H9 (cell line): ENCODE results near the gene ATP8A2. TPM values are rescaled to one million over a fixed set of nuclear protein-coding genes. Genes with fewer than 3 reads are reported as not detected.
"Not testable (repeated sequence)": the region's sequence is repeated elsewhere in the genome, so short reads cannot be mapped to it uniquely, and the experiment has no call there.

Experiments
- DNase-seq: peaks from one replicate; pipeline ENCODE4 v3.0.0-alpha.2; 2017
- H2AFZ ChIP-seq: one replicate; pipeline ENCODE4 v1.6.1; 2013; ENCODE audit warnings: mild to moderate bottlenecking, low read length, control low read depth, moderate library complexity
- H2AK5ac ChIP-seq: 2 replicates; pipeline ENCODE4 v1.6.1; 2013; ENCODE audit warnings: low read length, control low read depth, mixed read lengths; ENCODE audit not compliant: insufficient read length
- H2BK120ac ChIP-seq: one replicate; pipeline ENCODE4 v1.6.1; 2013; ENCODE audit warnings: low read depth, mild to moderate bottlenecking, low read length, control low read depth, inconsistent platforms; ENCODE audit not compliant: poor library complexity, severe bottlenecking
- H2BK12ac ChIP-seq: 2 replicates; pipeline ENCODE4 v1.6.1; 2013; ENCODE audit warnings: low read length, control low read depth, mixed read lengths, low read depth; ENCODE audit not compliant: insufficient read length
- H2BK15ac ChIP-seq: 2 replicates; pipeline ENCODE4 v1.6.1; 2013; ENCODE audit warnings: low read depth, low read length, control low read depth
- H2BK20ac ChIP-seq: one replicate; pipeline ENCODE4 v1.6.1; 2013; ENCODE audit warnings: low read depth, mild to moderate bottlenecking, low read length, control low read depth, inconsistent platforms; ENCODE audit not compliant: poor library complexity, severe bottlenecking
- H2BK5ac ChIP-seq: 2 replicates; pipeline ENCODE4 v1.6.1; 2013; ENCODE audit warnings: low read length, control low read depth, mixed read lengths; ENCODE audit not compliant: insufficient read length
- H3K14ac ChIP-seq: 2 replicates; pipeline ENCODE4 v1.6.1; 2013; ENCODE audit warnings: low read length, control low read depth; ENCODE audit not compliant: insufficient read depth
- H3K18ac ChIP-seq: 2 replicates; pipeline ENCODE4 v1.6.1; 2013; ENCODE audit warnings: low read depth, mild to moderate bottlenecking, mixed read lengths, low read length, control low read depth; ENCODE audit not compliant: insufficient read length
- H3K23ac ChIP-seq: 2 replicates; pipeline ENCODE4 v1.6.1; 2013; ENCODE audit warnings: low read length, control low read depth, mixed read lengths, low read depth; ENCODE audit not compliant: insufficient read length
- H3K23me2 ChIP-seq: 2 replicates; pipeline ENCODE4 v1.6.1; 2013; ENCODE audit warnings: low read depth, mild to moderate bottlenecking, mixed read lengths, low read length, control low read depth; ENCODE audit not compliant: insufficient read length, poor library complexity, severe bottlenecking
- H3K27ac ChIP-seq: 2 replicates; pipeline ENCODE4 v1.5.1; 2013; ENCODE audit warnings: low read length, control low read depth, mixed read lengths, low read depth; ENCODE audit not compliant: insufficient read length
- H3K27me3 ChIP-seq: 2 replicates; pipeline ENCODE4 v1.6.1; 2013; ENCODE audit warnings: low read length, control low read depth, inconsistent platforms; ENCODE audit not compliant: insufficient read depth
- H3K4ac ChIP-seq: 2 replicates; pipeline ENCODE4 v1.6.1; 2013; ENCODE audit warnings: low read depth, mild to moderate bottlenecking, control low read depth, inconsistent platforms, low read length, moderate library complexity
- H3K4me1 ChIP-seq: 2 replicates; pipeline ENCODE4 v1.6.1; 2013; ENCODE audit warnings: low read length, control low read depth, inconsistent platforms; ENCODE audit not compliant: insufficient read depth
- H3K4me2 ChIP-seq: 2 replicates; pipeline ENCODE4 v1.6.1; 2013; ENCODE audit warnings: low read length, control low read depth, mixed read lengths; ENCODE audit not compliant: insufficient read length, insufficient read depth
- H3K56ac ChIP-seq: 2 replicates; pipeline ENCODE4 v1.6.1; 2013; ENCODE audit warnings: low read depth, mild to moderate bottlenecking, mixed read lengths, low read length, control low read depth; ENCODE audit not compliant: insufficient read length
- H3K79me1 ChIP-seq: 2 replicates; pipeline ENCODE4 v1.6.1; 2013; ENCODE audit warnings: low read depth, mild to moderate bottlenecking, moderate library complexity, low read length, control low read depth, inconsistent platforms; ENCODE audit not compliant: insufficient read depth, poor library complexity, severe bottlenecking
- H3K79me2 ChIP-seq: 2 replicates; pipeline ENCODE4 v1.6.1; 2013; ENCODE audit warnings: low read length, control low read depth, inconsistent platforms; ENCODE audit not compliant: insufficient read depth
- H3K9ac ChIP-seq: 2 replicates; pipeline ENCODE4 v1.6.1; 2013; ENCODE audit warnings: low read length, control low read depth, mixed read lengths; ENCODE audit not compliant: insufficient read length; ENCODE audit errors: extremely low read depth
- H3K9me3 ChIP-seq: one replicate; pipeline ENCODE4 v1.6.1; 2013; ENCODE audit warnings: low read depth, low read length, inconsistent platforms; ENCODE audit not compliant: control insufficient read depth
- H3T11ph ChIP-seq: one replicate; pipeline ENCODE4 v1.6.1; 2013; ENCODE audit warnings: mild to moderate bottlenecking, low read length, control low read depth, inconsistent platforms
- H4K20me1 ChIP-seq: one replicate; pipeline ENCODE4 v1.6.1; 2013; ENCODE audit not compliant: control insufficient read depth, insufficient read length, insufficient read depth
- H4K5ac ChIP-seq: 2 replicates; pipeline ENCODE4 v1.6.1; 2013; ENCODE audit warnings: low read depth, mild to moderate bottlenecking, mixed read lengths, low read length, control low read depth; ENCODE audit not compliant: insufficient read length
- H4K8ac ChIP-seq: replicated peaks from 2 replicates; pipeline ENCODE4 v1.6.1; 2013; ENCODE audit warnings: low read length, control low read depth, mixed read lengths, low read depth; ENCODE audit not compliant: insufficient read length
- H4K91ac ChIP-seq: 2 replicates; pipeline ENCODE4 v1.6.1; 2013; ENCODE audit warnings: low read depth, mild to moderate bottlenecking, moderate library complexity, mixed read lengths, low read length, control low read depth; ENCODE audit not compliant: insufficient read length
- H3K27ac Mint-ChIP-seq, 3 experiments: 2 replicates in 2 of 3; 3 replicates in 1 of 3; pipeline ENCODE4 v1.8.0; 2020 to 2021; ENCODE audit warnings: mixed read lengths in 3 of 3, mild to moderate bottlenecking in 1 of 3, moderate library complexity in 1 of 3
- H3K27me3 Mint-ChIP-seq: 2 replicates; pipeline ENCODE4 v1.8.0; 2021; ENCODE audit warnings: low read depth, mild to moderate bottlenecking, moderate library complexity, mixed read lengths
- H3K36me3 Mint-ChIP-seq, 3 experiments: 2 replicates in 2 of 3; 3 replicates in 1 of 3; pipeline ENCODE4 v1.8.0; 2020 to 2021; ENCODE audit warnings: low read depth in 3 of 3, mixed read lengths in 3 of 3; ENCODE audit not compliant: insufficient read depth in 1 of 3
- H3K4me1 Mint-ChIP-seq, 2 experiments: 2 replicates each; pipeline ENCODE4 v1.8.0; 2020; ENCODE audit warnings: mixed read lengths in 2 of 2
- H3K4me3 Mint-ChIP-seq, 2 experiments: 2 replicates in 1 of 2; 3 replicates in 1 of 2; pipeline ENCODE4 v1.8.0; 2020 to 2021; ENCODE audit warnings: mild to moderate bottlenecking in 2 of 2, mixed read lengths in 2 of 2, moderate library complexity in 1 of 2
- H3K9me3 Mint-ChIP-seq, 2 experiments: 2 replicates in 1 of 2; 3 replicates in 1 of 2; pipeline ENCODE4 v1.8.0; 2020; ENCODE audit warnings: mild to moderate bottlenecking in 2 of 2, mixed read lengths in 2 of 2, moderate library complexity in 1 of 2
- WGBS: extraction: QIAGEN DNeasy Blood & Tissue Kit; methylation state at CpG from one replicate; pipeline ENCODE4 v1.1.7; 2013; ENCODE audit warnings: missing lambda C conversion rate, low lambda C conversion rate, mixed read lengths; ENCODE audit not compliant: insufficient read length; ENCODE audit errors: extremely low coverage; 5-methylcytosine and 5-hydroxymethylcytosine counted together
- total RNA-seq: library from RNA; stranded (reverse); gene quantifications from 2 replicates; pipeline ENCODE4 v1.2.1, GENCODE V29; 2021

Gene ATP8A2
- total RNA-seq, 1 experiment from 2014 or later, result 18.2 TPM

- H3K9ac ChIP-seq, H3K27ac ChIP-seq, DNase-seq, H3K27me3 ChIP-seq, H3K4ac ChIP-seq, H2BK12ac ChIP-seq, H2AFZ ChIP-seq, H3K79me2 ChIP-seq, H3K79me1 ChIP-seq, H3T11ph ChIP-seq, H3K27me3 Mint-ChIP-seq, H3K56ac ChIP-seq, H3K9me3 Mint-ChIP-seq, H2BK15ac ChIP-seq, H2BK5ac ChIP-seq, H2BK120ac ChIP-seq, H3K4me2 ChIP-seq, H4K20me1 ChIP-seq, H2AK5ac ChIP-seq, H2BK20ac ChIP-seq, H3K23me2 ChIP-seq, H3K27ac Mint-ChIP-seq, H4K5ac ChIP-seq, H3K14ac ChIP-seq, H4K8ac ChIP-seq, H3K4me3 Mint-ChIP-seq, H3K4me1 ChIP-seq, H3K18ac ChIP-seq, H3K9me3 ChIP-seq, H3K36me3 Mint-ChIP-seq, H3K23ac ChIP-seq, H4K91ac ChIP-seq: not testable (repeated sequence)
- no CpG with 5 or more reads among the region's 1 CpG for WGBS
- H3K4me1 Mint-ChIP-seq, result peaks cover 29 to 41% of the 10 kb centered on the region in 2 experiments
Measured at GRCh38 chr13:25774056-25774455, 402.3 kb downstream of the ATP8A2 start.
